Skeletal muscle cell (primary cell): ENCODE measurements around the gene CUX1.
"Not testable (repeated sequence)": the region's sequence is repeated elsewhere in the genome, so short reads cannot be mapped to it uniquely, and the experiment has no call there.

Source experiments
- DNase-seq: peaks from one replicate; pipeline ENCODE4 v3.0.0-alpha.2; 2010; ENCODE audit warnings: low read depth
- H3K4me3 ChIP-seq: 2 replicates; pipeline ENCODE4 v1.5.1; 2011; ENCODE audit warnings: low read depth, mild to moderate bottlenecking, control low read depth, low read length, moderate library complexity

The CUX1 gene

GRCh38 chr7:101922631-101923601, 105.5 kb downstream of the CUX1 start:
- H3K4me3 ChIP-seq = no peak overlapping the region
- no peak for DNase-seq

GRCh38 chr7:101923602-101923985, 106.2 kb downstream of the CUX1 start:
- H3K4me3 ChIP-seq = no peak overlapping the region

GRCh38 chr7:101924171-101924570, 106.7 kb downstream of the CUX1 start:
- H3K4me3 ChIP-seq = no peak overlapping the region
- no peak for DNase-seq

More at GRCh38 chr7:101923602-101923985, 106.2 kb downstream of the CUX1 start:
- DNase-seq = no peak

GRCh38 chr7:101926265-101926664, 108.8 kb downstream of the CUX1 start:
- no peak for DNase-seq

GRCh38 chr7:101927389-101927788, 110.0 kb downstream of the CUX1 start:
- DNase-seq = no peak
- no peak overlapping the region for H3K4me3 ChIP-seq

More at GRCh38 chr7:101926265-101926664, 108.8 kb downstream of the CUX1 start:
- no peak overlapping the region for H3K4me3 ChIP-seq

- no peak for DNase-seq
- no peak overlapping the region for H3K4me3 ChIP-seq
Measured at GRCh38 chr7:101927802-101928201, 110.4 kb downstream of the CUX1 start.

- no peak overlapping the region for H3K4me3 ChIP-seq
- DNase-seq = no peak
Measured at GRCh38 chr7:101929256-101929655, 111.8 kb downstream of the CUX1 start.

- not testable (repeated sequence) for DNase-seq, H3K4me3 ChIP-seq
Measured at GRCh38 chr7:101929911-101930310, 112.5 kb downstream of the CUX1 start.

GRCh38 chr7:101932083-101932482, 114.7 kb downstream of the CUX1 start:
- H3K4me3 ChIP-seq = no peak overlapping the region
- no peak for DNase-seq

- no peak for DNase-seq
- no peak overlapping the region for H3K4me3 ChIP-seq
Measured at GRCh38 chr7:101933028-101933427, 115.6 kb downstream of the CUX1 start.

GRCh38 chr7:101933688-101934121, 116.3 kb downstream of the CUX1 start:
- DNase-seq = no peak
- H3K4me3 ChIP-seq = no peak overlapping the region

- no peak for DNase-seq
- H3K4me3 ChIP-seq = no peak overlapping the region
Measured at GRCh38 chr7:101934618-101935017, 117.2 kb downstream of the CUX1 start.

- H3K4me3 ChIP-seq = no peak overlapping the region
- no peak for DNase-seq
Measured at GRCh38 chr7:101935521-101936141, 118.2 kb downstream of the CUX1 start.

GRCh38 chr7:101936223-101936610, 118.8 kb downstream of the CUX1 start:
- no peak overlapping the region for H3K4me3 ChIP-seq
- no peak for DNase-seq

GRCh38 chr7:101936611-101937231, 119.3 kb downstream of the CUX1 start:
- no peak for DNase-seq
- H3K4me3 ChIP-seq = no peak overlapping the region

- H3K4me3 ChIP-seq = no peak overlapping the region
- DNase-seq = no peak
Measured at GRCh38 chr7:101937717-101938514, 120.5 kb downstream of the CUX1 start.

GRCh38 chr7:101939136-101939695, 121.8 kb downstream of the CUX1 start:
- no peak overlapping the region for H3K4me3 ChIP-seq
- DNase-seq = no peak

- no peak for DNase-seq
- no peak overlapping the region for H3K4me3 ChIP-seq
Measured at GRCh38 chr7:101940151-101940550, 122.7 kb downstream of the CUX1 start.

- no peak overlapping the region for H3K4me3 ChIP-seq
- DNase-seq = no peak
Measured at GRCh38 chr7:101940830-101941229, 123.4 kb downstream of the CUX1 start.
